ENCODE results near the gene CACFD1. TPM values are rescaled to one million over a fixed set of nuclear protein-coding genes. Genes with fewer than 3 reads are reported as not detected.

CACFD1 gene
- total and polyA plus RNA-seq, 3 donors from 2014 or later = 34.7 to 47.9 (median 43.3) TPM

DNA sequence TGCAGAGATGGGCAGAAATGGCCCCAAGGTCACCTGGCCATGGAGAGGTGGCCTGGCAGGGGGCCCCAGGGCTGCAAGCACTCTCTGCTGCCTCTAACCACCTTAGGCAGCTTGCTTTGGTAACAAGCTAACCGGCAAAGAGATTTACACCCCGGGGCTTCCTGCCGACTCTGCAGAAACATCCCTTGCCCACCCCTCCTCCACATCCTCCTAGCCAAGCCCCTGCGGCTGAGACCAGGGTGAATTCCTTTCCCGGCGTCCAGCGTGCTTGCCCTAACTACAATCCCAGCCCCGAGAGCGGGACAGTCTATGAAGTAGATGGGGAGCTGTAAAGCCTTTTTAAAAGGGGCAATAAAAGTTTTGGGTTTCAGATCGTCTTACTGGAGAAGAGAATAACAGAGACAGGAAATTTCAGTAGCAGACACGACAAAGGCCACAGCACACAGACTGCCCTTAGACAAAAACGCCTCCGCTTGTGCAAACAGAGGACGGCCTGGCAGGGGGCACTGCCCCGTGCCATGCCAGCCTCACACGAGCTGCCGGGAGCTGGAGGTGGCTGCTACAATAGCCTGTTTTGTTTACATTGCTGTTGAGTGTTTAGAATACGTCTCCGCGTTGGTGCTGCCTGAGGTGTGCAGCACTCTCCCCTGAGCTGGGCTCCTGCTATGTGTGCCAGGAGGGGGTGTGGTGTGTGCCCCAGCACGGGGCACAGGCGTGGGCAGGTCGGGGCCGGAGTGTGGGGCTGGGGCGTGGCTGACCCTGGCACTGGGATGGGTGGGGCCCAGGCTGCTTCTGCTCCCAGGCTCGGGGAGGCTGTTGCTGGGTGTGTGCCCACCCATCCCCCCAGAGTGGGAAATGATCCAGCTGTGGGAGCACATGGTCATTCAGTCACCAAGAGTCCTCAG, 49.7 kb downstream of the CACFD1 start:
- H3K36me3 ChIP-seq (ENCODE audit: low read depth, missing control alignments) = no peaks in the 10 kb centered on the region
- H3K4me3 ChIP-seq = no peak overlapping the region
- no peaks in the 10 kb centered on the region for H3K27me3 ChIP-seq
- H3K27ac ChIP-seq = no peak overlapping the region
- 43 to 44% methylated on average over 16 to 26 of the region's 26 CpGs for WGBS, 2 donors
- H3K4me1 ChIP-seq = peaks cover 38% of the 10 kb centered on the region
- H3K9me3 ChIP-seq = no peaks in the 10 kb centered on the region
- intact Hi-C loops (cut with DNase I; ENCODE audit: low total_unique reads) = no loop called here
- TF ChIP-seq, protein P1, sequence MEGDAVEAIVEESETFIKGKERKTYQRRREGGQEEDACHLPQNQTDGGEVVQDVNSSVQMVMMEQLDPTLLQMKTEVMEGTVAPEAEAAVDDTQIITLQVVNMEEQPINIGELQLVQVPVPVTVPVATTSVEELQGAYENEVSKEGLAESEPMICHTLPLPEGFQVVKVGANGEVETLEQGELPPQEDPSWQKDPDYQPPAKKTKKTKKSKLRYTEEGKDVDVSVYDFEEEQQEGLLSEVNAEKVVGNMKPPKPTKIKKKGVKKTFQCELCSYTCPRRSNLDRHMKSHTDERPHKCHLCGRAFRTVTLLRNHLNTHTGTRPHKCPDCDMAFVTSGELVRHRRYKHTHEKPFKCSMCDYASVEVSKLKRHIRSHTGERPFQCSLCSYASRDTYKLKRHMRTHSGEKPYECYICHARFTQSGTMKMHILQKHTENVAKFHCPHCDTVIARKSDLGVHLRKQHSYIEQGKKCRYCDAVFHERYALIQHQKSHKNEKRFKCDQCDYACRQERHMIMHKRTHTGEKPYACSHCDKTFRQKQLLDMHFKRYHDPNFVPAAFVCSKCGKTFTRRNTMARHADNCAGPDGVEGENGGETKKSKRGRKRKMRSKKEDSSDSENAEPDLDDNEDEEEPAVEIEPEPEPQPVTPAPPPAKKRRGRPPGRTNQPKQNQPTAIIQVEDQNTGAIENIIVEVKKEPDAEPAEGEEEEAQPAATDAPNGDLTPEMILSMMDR (IDR thresholded peaks at IDR 0.05) = no peak
- DNase-seq = no peak

DNA sequence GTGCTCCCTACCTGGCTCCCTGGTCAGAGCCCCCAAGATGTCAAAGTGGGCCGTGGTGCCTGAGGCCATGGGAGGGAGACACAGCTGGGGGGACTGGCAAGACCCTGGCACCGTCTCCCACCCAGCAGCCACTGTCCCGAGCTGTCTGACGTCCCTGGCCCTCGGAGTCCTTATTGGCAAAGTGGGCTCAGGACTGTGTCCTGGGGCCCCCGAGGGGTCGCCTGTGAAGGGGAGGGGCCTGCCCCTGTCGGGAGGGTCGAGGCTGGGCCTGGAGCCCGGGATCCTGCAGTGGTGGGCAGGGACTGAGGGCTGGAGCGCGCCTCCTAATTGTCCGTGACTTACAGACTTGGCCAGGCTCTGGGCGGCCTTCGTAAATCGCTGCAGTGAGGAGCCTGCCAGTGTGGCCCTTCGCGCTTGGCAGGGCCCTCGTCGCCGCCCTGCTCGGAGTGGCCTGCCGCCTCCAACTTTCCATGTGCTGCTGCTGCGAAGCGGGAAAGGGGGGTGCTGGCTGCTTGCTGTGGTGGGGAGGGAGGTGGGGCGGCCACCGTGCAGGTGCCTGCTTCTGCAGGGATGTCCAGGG, 51.2 kb downstream of the CACFD1 start:
- no peaks in the 10 kb centered on the region for H3K36me3 ChIP-seq (ENCODE audit: low read depth, missing control alignments)
- TF ChIP-seq, protein P1 (IDR thresholded peaks at IDR 0.05) = no peak
- no peak for TF ChIP-seq POLR2A (IDR thresholded peaks at IDR 0.05)
- H3K27ac ChIP-seq = no peak overlapping the region
- no peaks in the 10 kb centered on the region for H3K27me3 ChIP-seq
- no peak overlapping the region for H3K4me3 ChIP-seq
- WGBS, 2 donors = 92 to 96% methylated on average over 18 to 20 of the region's 27 CpGs
- peaks cover 42% of the 10 kb centered on the region for H3K4me1 ChIP-seq
- no peak for DNase-seq
- intact Hi-C loops (cut with DNase I; ENCODE audit: low total_unique reads) = no loop called here
- no peaks in the 10 kb centered on the region for H3K9me3 ChIP-seq

DNA sequence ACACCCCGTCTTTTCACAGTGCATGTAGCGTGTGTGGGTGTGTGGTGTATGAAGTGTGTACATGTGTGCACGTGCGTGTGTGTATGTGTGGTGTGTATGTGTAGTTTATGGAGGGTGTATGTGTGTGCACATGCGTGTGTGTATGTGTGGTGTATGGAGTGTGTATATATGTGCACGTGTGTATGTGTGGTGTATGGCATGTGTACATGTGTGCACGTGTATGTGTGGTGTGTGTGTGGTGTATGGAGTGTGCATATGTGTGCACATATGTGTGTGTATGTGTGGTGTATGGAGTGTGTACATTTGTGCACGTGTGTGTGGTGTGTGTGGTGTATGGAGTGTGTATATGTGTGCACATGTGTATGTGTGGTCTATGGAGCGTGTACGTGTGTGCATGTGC, 51.8 kb downstream of the CACFD1 start:
- peaks cover 38% of the 10 kb centered on the region for H3K4me1 ChIP-seq

DNA sequence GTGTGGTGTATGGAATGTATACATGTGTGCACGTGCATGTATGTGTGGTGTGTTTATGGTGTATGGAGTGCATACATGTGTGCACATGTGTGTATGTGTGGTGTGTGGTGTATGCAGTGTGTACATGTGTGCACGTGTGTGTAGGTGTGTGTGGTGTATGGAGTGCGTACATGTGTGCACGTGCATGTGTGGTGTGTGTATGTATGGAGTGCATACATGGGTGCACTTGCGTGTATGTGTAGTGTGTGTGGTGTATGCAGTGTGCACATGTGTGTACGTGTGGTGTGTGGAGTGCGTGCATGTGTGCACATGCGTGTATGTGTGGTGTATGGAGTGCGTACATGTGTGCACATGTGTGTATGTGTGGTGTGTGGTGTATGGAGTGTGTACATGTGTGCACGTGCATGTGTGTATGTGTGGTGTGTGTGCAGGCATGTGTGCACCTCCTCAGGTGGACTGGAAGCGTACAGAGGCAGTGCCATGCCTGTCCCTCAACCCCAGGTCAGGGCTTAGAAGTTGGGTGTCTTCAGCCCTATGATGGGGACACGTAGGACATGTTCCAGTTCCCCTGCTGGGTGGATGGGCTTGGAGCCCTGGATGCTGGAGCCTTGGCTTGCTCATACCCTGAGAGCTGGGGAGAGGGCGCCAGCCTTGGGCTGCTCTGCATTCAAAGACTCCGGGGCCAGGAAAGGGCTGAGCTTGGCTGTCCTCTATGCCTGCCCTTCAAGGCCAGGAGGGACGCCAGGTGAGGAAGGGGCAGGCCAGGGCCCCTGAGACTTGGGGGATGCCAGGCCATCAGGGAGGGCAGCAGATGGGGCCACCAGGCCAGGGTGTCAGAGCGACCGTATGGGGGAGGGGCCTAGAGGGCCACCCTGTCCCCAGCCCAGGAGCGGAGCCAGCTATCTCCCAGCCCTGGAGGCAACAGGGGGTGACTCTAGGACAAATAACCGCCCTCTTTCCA, 52.8 kb downstream of the CACFD1 start:
- DNase-seq = no peak
- no peaks in the 10 kb centered on the region for H3K9me3 ChIP-seq
- intact Hi-C loops (cut with DNase I; ENCODE audit: low total_unique reads) = no loop called here
- peaks cover 33% of the 10 kb centered on the region for H3K4me1 ChIP-seq
- 80 to 81% methylated on average over 17 to 19 of the region's 19 CpGs for WGBS, 2 donors
- H3K4me3 ChIP-seq = no peak overlapping the region
- no peaks in the 10 kb centered on the region for H3K36me3 ChIP-seq (ENCODE audit: low read depth, missing control alignments)
- no peaks in the 10 kb centered on the region for H3K27me3 ChIP-seq
- no peak overlapping the region for H3K27ac ChIP-seq
- TF ChIP-seq, protein P1 (IDR thresholded peaks at IDR 0.05) = no peak
- TF ChIP-seq POLR2A (IDR thresholded peaks at IDR 0.05) = no peak

More for the DNA sequence above, 51.8 kb downstream of the CACFD1 start:
- no peaks in the 10 kb centered on the region for H3K27me3 ChIP-seq
- intact Hi-C loops (cut with DNase I; ENCODE audit: low total_unique reads) = no loop called here
- H3K36me3 ChIP-seq (ENCODE audit: low read depth, missing control alignments) = no peaks in the 10 kb centered on the region
- TF ChIP-seq, protein P1 (IDR thresholded peaks at IDR 0.05) = no peak
- no peak for TF ChIP-seq POLR2A (IDR thresholded peaks at IDR 0.05)
- no peak overlapping the region for H3K4me3 ChIP-seq
- H3K27ac ChIP-seq = no peak overlapping the region
- no peak for DNase-seq
- 81% methylated on average over 10 of the region's 10 CpGs for WGBS, 2 donors
- H3K9me3 ChIP-seq = no peaks in the 10 kb centered on the region

Data from testis (tissue), 3 donors.